ENCODE results near the gene SCAF4. TPM values are rescaled to one million over a fixed set of nuclear protein-coding genes. Genes with fewer than 3 reads are reported as not detected.

SCAF4 gene
- total RNA-seq, 1 donor: 7.6 TPM

GRCh38 chr21:31714741-31715365 is 17.1 kb downstream of the SCAF4 start:
- no peaks in the 10 kb centered on the region for H3K9me3 ChIP-seq (ENCODE audit: low read depth, low read length)
- H3K4me3 ChIP-seq (ENCODE audit: insufficient read depth, low read length): no peak overlapping the region
- H3K4me1 ChIP-seq (ENCODE audit: insufficient read depth, low read length): peaks cover 34% of the 10 kb centered on the region
- no peak for TF ChIP-seq CTCF (IDR thresholded peaks at IDR 0.05; ENCODE audit: extremely low read depth, low read depth, low read length)
- H3K27ac ChIP-seq (ENCODE audit: low read depth, low read length): peak overlapping the region; percentile 31
- peaks cover 95% of the 10 kb centered on the region for H3K79me2 ChIP-seq (ENCODE audit: insufficient read depth, low read length)
- H3K36me3 ChIP-seq (ENCODE audit: insufficient read depth, low read length): peaks cover 3% of the 10 kb centered on the region
- no peak overlapping the region for H3K4me2 ChIP-seq (ENCODE audit: insufficient read depth, low read length)
- peaks cover 35% of the 10 kb centered on the region for H4K20me1 ChIP-seq (ENCODE audit: insufficient read depth, low read length)
- no peak overlapping the region for H2AFZ ChIP-seq (ENCODE audit: low read length)
- H3K27me3 ChIP-seq (ENCODE audit: insufficient read depth, low read length): no peaks in the 10 kb centered on the region
- peak; percentile 41 for DNase-seq (ENCODE audit: insufficient read length, low spot score, missing footprints)

- Histone ChIP-seq H2AFZ (ENCODE audit: low read length) (no peak overlapping the region), H3K4me2 (ENCODE audit: insufficient read depth, low read length) (peak overlapping the region; percentile 44), H3K36me3 (ENCODE audit: insufficient read depth, low read length) (peaks cover 3% of the 10 kb centered on the region), H3K4me1 (ENCODE audit: insufficient read depth, low read length) (peaks cover 36% of the 10 kb centered on the region), H3K79me2 (ENCODE audit: insufficient read depth, low read length) (peaks cover 95% of the 10 kb centered on the region), H3K27ac (ENCODE audit: low read depth, low read length) (peak overlapping the region; percentile 31), H3K27me3 (ENCODE audit: insufficient read depth, low read length) (no peaks in the 10 kb centered on the region), H4K20me1 (ENCODE audit: insufficient read depth, low read length) (peaks cover 36% of the 10 kb centered on the region), H3K4me3 (ENCODE audit: insufficient read depth, low read length) (no peak overlapping the region), H3K9me3 (ENCODE audit: low read depth, low read length) (no peaks in the 10 kb centered on the region)
- peak; percentile 46 for DNase-seq (ENCODE audit: insufficient read length, low spot score, missing footprints)
- no peak for TF ChIP-seq CTCF (IDR thresholded peaks at IDR 0.05; ENCODE audit: extremely low read depth, low read depth, low read length)
Observed at GRCh38 chr21:31713973-31714740, 17.8 kb downstream of the SCAF4 start.

GRCh38 chr21:31713115-31713514 is 18.8 kb downstream of the SCAF4 start:
- Histone ChIP-seq H4K20me1 (ENCODE audit: insufficient read depth, low read length) (peaks cover 27% of the 10 kb centered on the region), H2AFZ (ENCODE audit: low read length) (no peak overlapping the region), H3K4me2 (ENCODE audit: insufficient read depth, low read length) (peak overlapping the region; percentile 18), H3K9me3 (ENCODE audit: low read depth, low read length) (no peaks in the 10 kb centered on the region), H3K27me3 (ENCODE audit: insufficient read depth, low read length) (no peaks in the 10 kb centered on the region), H3K27ac (ENCODE audit: low read depth, low read length) (peak overlapping the region; percentile 19), H3K4me3 (ENCODE audit: insufficient read depth, low read length) (no peak overlapping the region), H3K36me3 (ENCODE audit: insufficient read depth, low read length) (no peaks in the 10 kb centered on the region), H3K79me2 (ENCODE audit: insufficient read depth, low read length) (peaks cover 95% of the 10 kb centered on the region), H3K4me1 (ENCODE audit: insufficient read depth, low read length) (peaks cover 42% of the 10 kb centered on the region)
- no peak for TF ChIP-seq CTCF (IDR thresholded peaks at IDR 0.05; ENCODE audit: extremely low read depth, low read depth, low read length)
- no peak for DNase-seq (ENCODE audit: insufficient read length, low spot score, missing footprints)

GRCh38 chr21:31711745-31712285 is 20.1 kb downstream of the SCAF4 start:
- Histone ChIP-seq H3K4me3 (ENCODE audit: insufficient read depth, low read length) (no peak overlapping the region), H3K9me3 (ENCODE audit: low read depth, low read length) (no peaks in the 10 kb centered on the region), H3K27ac (ENCODE audit: low read depth, low read length) (no peak overlapping the region), H3K4me2 (ENCODE audit: insufficient read depth, low read length) (no peak overlapping the region), H2AFZ (ENCODE audit: low read length) (no peak overlapping the region), H3K79me2 (ENCODE audit: insufficient read depth, low read length) (peaks cover 99% of the 10 kb centered on the region), H3K27me3 (ENCODE audit: insufficient read depth, low read length) (no peaks in the 10 kb centered on the region), H3K4me1 (ENCODE audit: insufficient read depth, low read length) (peaks cover 42% of the 10 kb centered on the region), H3K36me3 (ENCODE audit: insufficient read depth, low read length) (no peaks in the 10 kb centered on the region), H4K20me1 (ENCODE audit: insufficient read depth, low read length) (peaks cover 26% of the 10 kb centered on the region)
- no peak for DNase-seq (ENCODE audit: insufficient read length, low spot score, missing footprints)
- TF ChIP-seq CTCF (IDR thresholded peaks at IDR 0.05; ENCODE audit: extremely low read depth, low read depth, low read length): no peak

Measured in osteoblast (primary cell).